HEK293T (cell line): ENCODE data around the gene PHC2.

ENCODE experiments used
- CTCF ChIA-PET: fragments of 350-600 bp; formaldehyde crosslinking; extraction: SDS; loops from one replicate; lab custom pipeline; 2021; ENCODE audit warnings: antibody characterized with exemption, inconsistent platforms; lab: Yijun Ruan, JAX
- POLR2A ChIA-PET: fragments of 350-600 bp; formaldehyde crosslinking; extraction: SDS; loops from one replicate; lab custom pipeline; 2020; ENCODE audit warnings: antibody characterized with exemption, inconsistent platforms; lab: Yijun Ruan, JAX
- DNase-seq: peaks from one replicate; pipeline ENCODE4 v3.0.0; 2012; ENCODE audit warnings: mixed read lengths; ENCODE audit errors: extremely low spot score
- ARNT ChIP-seq: fragments of 450-650 bp; IDR thresholded peaks from 2 replicates; pipeline ENCODE4 v1.6.1; 2017; ENCODE audit warnings: mild to moderate bottlenecking
- BHLHE40 ChIP-seq: fragments of 450-650 bp; IDR thresholded peaks from 2 replicates; pipeline ENCODE4 v1.6.1; 2016; ENCODE audit warnings: mild to moderate bottlenecking, moderate library complexity, borderline replicate concordance
- CTBP1 ChIP-seq: fragments of 450-650 bp; IDR thresholded peaks from 2 replicates; pipeline ENCODE4 v1.6.1; 2016; ENCODE audit warnings: borderline replicate concordance
- ELF4 ChIP-seq: fragments of 450-650 bp; IDR thresholded peaks from 2 replicates; pipeline ENCODE4 v1.6.1; 2017; ENCODE audit warnings: antibody characterized with exemption
- FOXA1 ChIP-seq: fragments of 450-650 bp; IDR thresholded peaks from 2 replicates; pipeline ENCODE4 v1.6.1; 2016; ENCODE audit warnings: mild to moderate bottlenecking
- FOXK2 ChIP-seq: fragments of 450-650 bp; IDR thresholded peaks from 2 replicates; pipeline ENCODE4 v1.6.1; 2016; ENCODE audit warnings: mild to moderate bottlenecking
- FOXM1 ChIP-seq: fragments of 450-650 bp; IDR thresholded peaks from 2 replicates; pipeline ENCODE4 v1.6.1; 2017; ENCODE audit warnings: mild to moderate bottlenecking, borderline replicate concordance
- HDGF ChIP-seq: fragments of 450-650 bp; IDR thresholded peaks from 2 replicates; pipeline ENCODE4 v1.6.1; 2017; ENCODE audit warnings: antibody characterized with exemption, borderline replicate concordance
- L3MBTL2 ChIP-seq: fragments of 450-650 bp; conservative IDR thresholded peaks from 2 replicates; pipeline ENCODE4 v1.6.1; 2016; ENCODE audit warnings: mild to moderate bottlenecking
- LEF1 ChIP-seq: fragments of 450-650 bp; IDR thresholded peaks from 2 replicates; pipeline ENCODE4 v1.6.1; 2017; ENCODE audit warnings: mild to moderate bottlenecking, borderline replicate concordance
- NFRKB ChIP-seq: fragments of 450-650 bp; IDR thresholded peaks from 2 replicates; pipeline ENCODE4 v1.6.1; 2016; ENCODE audit warnings: mild to moderate bottlenecking, moderate library complexity
- PKNOX1 ChIP-seq: fragments of 450-650 bp; IDR thresholded peaks from 2 replicates; pipeline ENCODE4 v1.6.1; 2016
- SP1 ChIP-seq: fragments of 450-650 bp; IDR thresholded peaks from 2 replicates; pipeline ENCODE4 v1.6.1; 2017
- SUZ12 ChIP-seq: fragments of 450-650 bp; IDR thresholded peaks from 2 replicates; pipeline ENCODE4 v1.6.1; 2016; ENCODE audit warnings: mild to moderate bottlenecking
- TARDBP ChIP-seq: fragments of 450-650 bp; IDR thresholded peaks from 2 replicates; pipeline ENCODE4 v1.6.1; 2016
- ZNF384 ChIP-seq: fragments of 450-650 bp; IDR thresholded peaks from 2 replicates; pipeline ENCODE4 v1.6.1; 2016

PHC2 gene

GRCh38 chr1:33394770-33395169 is 36.1 kb downstream of the PHC2 start:
- DNase-seq, result no peak
- ChIA-PET CTCF (no interaction called here), POLR2A (no interaction called here)
- TF ChIP-seq PKNOX1 (no peak), BHLHE40 (no peak), LEF1 (no peak), ELF4 (no peak), FOXM1 (no peak)

- TF ChIP-seq FOXK2, result no peak
- no peak for DNase-seq
- ChIA-PET CTCF (interaction anchor here (0.7 kb wide), 1 partner anchor 518 kb away, joined by 3 read pairs; no protein-coding TSS in a partner anchor), POLR2A (no interaction called here)
Observed at GRCh38 chr1:33393991-33394390, 36.9 kb downstream of the PHC2 start.

- ChIA-PET CTCF (no interaction called here), POLR2A (interaction anchor here (0.5 kb wide), 1 partner anchor 22 kb away, joined by 3 read pairs; no protein-coding TSS in a partner anchor)
- TF ChIP-seq CTBP1, result no peak
- no peak for TF ChIP-seq BHLHE40
- no peak for TF ChIP-seq ELF4
- no peak for TF ChIP-seq ARNT
- no peak for TF ChIP-seq HDGF
- no peak for TF ChIP-seq PKNOX1
- no peak for TF ChIP-seq ZNF384
- no peak for TF ChIP-seq FOXK2
- TF ChIP-seq NFRKB, result no peak
- TF ChIP-seq FOXM1, result no peak
- TF ChIP-seq LEF1, result no peak
- no peak for TF ChIP-seq SP1
- no peak for DNase-seq
Observed at GRCh38 chr1:33393524-33393923, 37.4 kb downstream of the PHC2 start.

- ChIA-PET POLR2A (no interaction called here), CTCF (no interaction called here)
- no peak for TF ChIP-seq BHLHE40
- no peak for TF ChIP-seq FOXM1
- no peak for TF ChIP-seq FOXK2
- TF ChIP-seq HDGF, result no peak
- no peak for TF ChIP-seq ARNT
- no peak for TF ChIP-seq LEF1
- TF ChIP-seq ELF4, result no peak
- TF ChIP-seq L3MBTL2, result no peak
- no peak for TF ChIP-seq SUZ12
- no peak for TF ChIP-seq SP1
- no peak for TF ChIP-seq NFRKB
- TF ChIP-seq PKNOX1, result no peak
- TF ChIP-seq CTBP1, result no peak
- TF ChIP-seq FOXA1, result no peak
- no peak for TF ChIP-seq ZNF384
- DNase-seq, result no peak
Observed at GRCh38 chr1:33392639-33393038, 38.3 kb downstream of the PHC2 start.

- DNase-seq, result no peak
- TF ChIP-seq NFRKB (no peak), ELF4 (no peak), FOXM1 (no peak), CTBP1 (no peak), HDGF (no peak)
- ChIA-PET POLR2A (no interaction called here), CTCF (no interaction called here)
Observed at GRCh38 chr1:33392206-33392605, 38.7 kb downstream of the PHC2 start.

GRCh38 chr1:33391343-33392078 is 39.4 kb downstream of the PHC2 start:
- DNase-seq, result no peak
- ChIA-PET CTCF (interaction anchor here (0.6 kb wide), 1 partner anchor 19 kb away, joined by 3 read pairs; no protein-coding TSS in a partner anchor), POLR2A (no interaction called here)
- TF ChIP-seq NFRKB (no peak), PKNOX1 (no peak), FOXA1 (no peak), LEF1 (no peak), CTBP1 (no peak), SP1 (no peak), SUZ12 (no peak), FOXM1 (no peak), ELF4 (no peak), L3MBTL2 (no peak), ZNF384 (no peak), BHLHE40 (no peak), TARDBP (no peak)
